ENCODE results near the gene PCNX1. TPM values are rescaled to one million over a fixed set of nuclear protein-coding genes. Genes with fewer than 3 reads are reported as not detected.
A peak's percentile ranks its signal among the peaks of the same experiment; 100 is the strongest.

Gene PCNX1
- total and polyA plus RNA-seq, 9 of the 15 experiments (the other 6 are each of a cell fraction or from before 2014, with no cell fraction given) = 0.30 to 4.5 (median 2.3) TPM

- no peak for TF ChIP-seq TFAM (CRISPR knock-in tag; conservative IDR thresholded peaks at IDR 0.05)
- no peak for TF ChIP-seq CREB1 (IDR thresholded peaks at IDR 0.05)
- no peak for TF ChIP-seq CREB1 (CRISPR knock-in tag; IDR thresholded peaks at IDR 0.05)
- TF ChIP-seq RFX7 (CRISPR knock-in tag; IDR thresholded peaks at IDR 0.05) = no peak
- TF ChIP-seq RHOXF2B (CRISPR knock-in tag; conservative IDR thresholded peaks at IDR 0.05) = no peak
- TF ChIP-seq TCF3 (CRISPR knock-in tag; IDR thresholded peaks at IDR 0.05) = peak; percentile 40
- no peak for TF ChIP-seq POLR2AphosphoS5 (IDR thresholded peaks at IDR 0.05; ENCODE audit: control insufficient read depth, insufficient read depth, low read depth, low read length)
- TF ChIP-seq TRIM25 (IDR thresholded peaks at IDR 0.05; ENCODE audit: borderline replicate concordance) = no peak
- peak; percentile 54 for TF ChIP-seq CBFA2T3 (IDR thresholded peaks at IDR 0.05)
- TF ChIP-seq SRF (CRISPR knock-in tag; IDR thresholded peaks at IDR 0.05) = peak in 1 of 2 experiments; percentile 62; a peak in 1 of 4 replicates
- TF ChIP-seq KLF10 (CRISPR knock-in tag; IDR thresholded peaks at IDR 0.05) = no peak
- TF ChIP-seq BRD9 (IDR thresholded peaks at IDR 0.05; ENCODE audit: low read depth, partially characterized antibody) = no peak
- peak; percentile 83 for TF ChIP-seq FOSL1 (tag; conservative IDR thresholded peaks at IDR 0.05)
- no peak for TF ChIP-seq TCF7L2 (IDR thresholded peaks at IDR 0.05; ENCODE audit: low read depth, low read length)
- peak; percentile 68; the same call in 1 of the 2 replicates for TF ChIP-seq BHLHE40 (IDR thresholded peaks at IDR 0.05; ENCODE audit: low read length)
- no peak for TF ChIP-seq SMAD3 (CRISPR knock-in tag; conservative IDR thresholded peaks at IDR 0.05)
- no peak for TF ChIP-seq CEBPB (tag; IDR thresholded peaks at IDR 0.05)
- no peak for TF ChIP-seq TSC22D4 (tag; IDR thresholded peaks at IDR 0.05)
- TF ChIP-seq CREM (IDR thresholded peaks at IDR 0.05; ENCODE audit: low read depth) = peak; percentile 49
- TF ChIP-seq CEBPG (CRISPR knock-in tag; IDR thresholded peaks at IDR 0.05) = no peak
- TF ChIP-seq CEBPG (tag; conservative IDR thresholded peaks at IDR 0.05 in 1 of 2, IDR thresholded peaks at IDR 0.05 in 1 of 2) = no peak
- TF ChIP-seq PCBP2 (IDR thresholded peaks at IDR 0.05; ENCODE audit: low read depth, low read length, poor library complexity, severe bottlenecking) = no peak
- TF ChIP-seq PRPF4 (IDR thresholded peaks at IDR 0.05; ENCODE audit: insufficient read depth, low read depth, low read length, poor library complexity, severe bottlenecking) = no peak
- TF ChIP-seq SP1 (CRISPR knock-in tag; IDR thresholded peaks at IDR 0.05) = 0 out of 2 replicates have a peak, but pooled peaks have one; percentile 32
- no peak for TF ChIP-seq KDM1A (IDR thresholded peaks at IDR 0.05)
These were observed 223.4 kb downstream of the PCNX1 start (continued) for GRCh38 chr14:71130491-71131179.
